ENCODE results near the gene HIGD2A.
"Not testable (repeated sequence)": the region's sequence is repeated elsewhere in the genome, so short reads cannot be mapped to it uniquely, and the experiment has no call there.

The HIGD2A gene

GRCh38 chr5:176407456-176408251 is 19.1 kb downstream of the HIGD2A start:
- H3K9ac ChIP-seq (ENCODE audit: low read length in 5 of 5), result no peak overlapping the region
- H3K4me1 ChIP-seq (ENCODE audit: control insufficient read depth in 5 of 5, insufficient read depth in 5 of 5, low read length in 5 of 5), result peaks cover 0 to 24% (median 20%) of the 10 kb centered on the region in 5 donors
- no peaks in the 10 kb centered on the region for H3K27me3 ChIP-seq (ENCODE audit: control insufficient read depth in 5 of 5, insufficient read depth in 4 of 5, low read length in 5 of 5)
- no peak overlapping the region for H3K4me3 ChIP-seq (ENCODE audit: low read depth in 1 of 5, low read length in 5 of 5)
- peaks cover 0 to 41% (median 26%) of the 10 kb centered on the region in 5 donors for H3K36me3 ChIP-seq (ENCODE audit: control insufficient read depth in 5 of 5, insufficient read depth in 5 of 5, low read length in 5 of 5)
- H3K9me3 ChIP-seq (ENCODE audit: control insufficient read depth in 5 of 5, low read length in 5 of 5), result no peaks in the 10 kb centered on the region
- peak overlapping the region; percentile 46 for H3K27ac ChIP-seq (ENCODE audit: low read depth, low read length)

GRCh38 chr5:176408252-176408573 is 19.7 kb downstream of the HIGD2A start:
- peaks cover 0 to 28% (median 24%) of the 10 kb centered on the region in 5 donors for H3K4me1 ChIP-seq (ENCODE audit: control insufficient read depth in 5 of 5, insufficient read depth in 5 of 5, low read length in 5 of 5)
- H3K36me3 ChIP-seq (ENCODE audit: control insufficient read depth in 5 of 5, insufficient read depth in 5 of 5, low read length in 5 of 5), result peaks cover 0 to 41% (median 26%) of the 10 kb centered on the region in 5 donors

GRCh38 chr5:176408590-176408989 is 20.0 kb downstream of the HIGD2A start:
- Histone ChIP-seq H3K9ac (ENCODE audit: low read length in 5 of 5) (no peak overlapping the region), H3K4me3 (ENCODE audit: low read depth in 1 of 5, low read length in 5 of 5) (no peak overlapping the region), H3K27me3 (ENCODE audit: control insufficient read depth in 5 of 5, insufficient read depth in 4 of 5, low read length in 5 of 5) (no peaks in the 10 kb centered on the region), H3K27ac (ENCODE audit: low read depth, low read length) (no peak overlapping the region), H3K36me3 (ENCODE audit: control insufficient read depth in 5 of 5, insufficient read depth in 5 of 5, low read length in 5 of 5) (peaks cover 0 to 41% (median 26%) of the 10 kb centered on the region in 5 donors), H3K9me3 (ENCODE audit: control insufficient read depth in 5 of 5, low read length in 5 of 5) (no peaks in the 10 kb centered on the region), H3K4me1 (ENCODE audit: control insufficient read depth in 5 of 5, insufficient read depth in 5 of 5, low read length in 5 of 5) (peaks cover 0 to 31% (median 28%) of the 10 kb centered on the region in 5 donors)

More at GRCh38 chr5:176408252-176408573, 19.7 kb downstream of the HIGD2A start:
- H3K27me3 ChIP-seq (ENCODE audit: control insufficient read depth in 5 of 5, insufficient read depth in 4 of 5, low read length in 5 of 5); H3K9me3 ChIP-seq (ENCODE audit: control insufficient read depth in 5 of 5, low read length in 5 of 5); H3K4me3 ChIP-seq (ENCODE audit: low read depth in 1 of 5, low read length in 5 of 5); H3K9ac ChIP-seq (ENCODE audit: low read length in 5 of 5): not testable (repeated sequence)
- H3K27ac ChIP-seq (ENCODE audit: low read depth, low read length), result peak overlapping the region; percentile 46

GRCh38 chr5:176409765-176410164 is 21.2 kb downstream of the HIGD2A start:
- no peaks in the 10 kb centered on the region for H3K9me3 ChIP-seq (ENCODE audit: control insufficient read depth in 5 of 5, low read length in 5 of 5)
- peaks cover 0 to 30% (median 26%) of the 10 kb centered on the region in 5 donors for H3K36me3 ChIP-seq (ENCODE audit: control insufficient read depth in 5 of 5, insufficient read depth in 5 of 5, low read length in 5 of 5)
- H3K9ac ChIP-seq (ENCODE audit: low read length in 5 of 5), result no peak overlapping the region
- H3K4me1 ChIP-seq (ENCODE audit: control insufficient read depth in 5 of 5, insufficient read depth in 5 of 5, low read length in 5 of 5), result peaks cover 2 to 43% (median 39%) of the 10 kb centered on the region in 5 donors
- H3K27ac ChIP-seq (ENCODE audit: low read depth, low read length), result no peak overlapping the region
- no peak overlapping the region for H3K4me3 ChIP-seq (ENCODE audit: low read depth in 1 of 5, low read length in 5 of 5)
- no peaks in the 10 kb centered on the region for H3K27me3 ChIP-seq (ENCODE audit: control insufficient read depth in 5 of 5, insufficient read depth in 4 of 5, low read length in 5 of 5)

GRCh38 chr5:176410486-176411180 is 22.1 kb downstream of the HIGD2A start:
- Histone ChIP-seq H3K36me3 (ENCODE audit: control insufficient read depth in 5 of 5, insufficient read depth in 5 of 5, low read length in 5 of 5) (peaks cover 0 to 27% (median 23%) of the 10 kb centered on the region in 5 donors), H3K27ac (ENCODE audit: low read depth, low read length) (no peak overlapping the region), H3K9me3 (ENCODE audit: control insufficient read depth in 5 of 5, low read length in 5 of 5) (no peaks in the 10 kb centered on the region), H3K27me3 (ENCODE audit: control insufficient read depth in 5 of 5, insufficient read depth in 4 of 5, low read length in 5 of 5) (no peaks in the 10 kb centered on the region), H3K4me1 (ENCODE audit: control insufficient read depth in 5 of 5, insufficient read depth in 5 of 5, low read length in 5 of 5) (peaks cover 5 to 52% (median 47%) of the 10 kb centered on the region in 5 donors), H3K9ac (ENCODE audit: low read length in 5 of 5) (no peak overlapping the region), H3K4me3 (ENCODE audit: low read depth in 1 of 5, low read length in 5 of 5) (no peak overlapping the region)

GRCh38 chr5:176412517-176413254 is 24.1 kb downstream of the HIGD2A start:
- H3K4me1 ChIP-seq (ENCODE audit: control insufficient read depth in 5 of 5, insufficient read depth in 5 of 5, low read length in 5 of 5), result peaks cover 8 to 53% (median 46%) of the 10 kb centered on the region in 5 donors
- H3K36me3 ChIP-seq (ENCODE audit: control insufficient read depth in 5 of 5, insufficient read depth in 5 of 5, low read length in 5 of 5), result peaks cover 0 to 8% (median 8%) of the 10 kb centered on the region in 5 donors
- H3K4me3 ChIP-seq (ENCODE audit: low read depth in 1 of 5, low read length in 5 of 5), result no peak overlapping the region
- H3K9ac ChIP-seq (ENCODE audit: low read length in 5 of 5), result peak overlapping the region in 2 of 5 donors; percentile 34 to 44
- H3K9me3 ChIP-seq (ENCODE audit: control insufficient read depth in 5 of 5, low read length in 5 of 5), result no peaks in the 10 kb centered on the region
- H3K27me3 ChIP-seq (ENCODE audit: control insufficient read depth in 5 of 5, insufficient read depth in 4 of 5, low read length in 5 of 5), result no peaks in the 10 kb centered on the region
- H3K27ac ChIP-seq (ENCODE audit: low read depth, low read length), result no peak overlapping the region

GRCh38 chr5:176413255-176413565 is 24.7 kb downstream of the HIGD2A start:
- H3K4me1 ChIP-seq (ENCODE audit: control insufficient read depth in 5 of 5, insufficient read depth in 5 of 5, low read length in 5 of 5), result peaks cover 8 to 49% (median 42%) of the 10 kb centered on the region in 5 donors
- no peaks in the 10 kb centered on the region for H3K9me3 ChIP-seq (ENCODE audit: control insufficient read depth in 5 of 5, low read length in 5 of 5)
- H3K4me3 ChIP-seq (ENCODE audit: low read depth in 1 of 5, low read length in 5 of 5), result no peak overlapping the region
- peak overlapping the region in 2 of 5 donors; percentile 34 to 44 for H3K9ac ChIP-seq (ENCODE audit: low read length in 5 of 5)
- no peaks in the 10 kb centered on the region for H3K27me3 ChIP-seq (ENCODE audit: control insufficient read depth in 5 of 5, insufficient read depth in 4 of 5, low read length in 5 of 5)
- H3K27ac ChIP-seq (ENCODE audit: low read depth, low read length), result no peak overlapping the region
- H3K36me3 ChIP-seq (ENCODE audit: control insufficient read depth in 5 of 5, insufficient read depth in 5 of 5, low read length in 5 of 5), result peaks cover 0 to 8% (median 6%) of the 10 kb centered on the region in 5 donors

GRCh38 chr5:176413709-176414191 is 25.2 kb downstream of the HIGD2A start:
- Histone ChIP-seq H3K9me3 (ENCODE audit: control insufficient read depth in 5 of 5, low read length in 5 of 5) (no peaks in the 10 kb centered on the region), H3K27me3 (ENCODE audit: control insufficient read depth in 5 of 5, insufficient read depth in 4 of 5, low read length in 5 of 5) (no peaks in the 10 kb centered on the region), H3K36me3 (ENCODE audit: control insufficient read depth in 5 of 5, insufficient read depth in 5 of 5, low read length in 5 of 5) (peaks cover 0 to 8% (median 5%) of the 10 kb centered on the region in 5 donors), H3K9ac (ENCODE audit: low read length in 5 of 5) (peak overlapping the region in 3 of 5 donors; percentile 7 to 48 (median 44)), H3K27ac (ENCODE audit: low read depth, low read length) (no peak overlapping the region), H3K4me3 (ENCODE audit: low read depth in 1 of 5, low read length in 5 of 5) (peak overlapping the region in 1 of 5 donors; percentile 9), H3K4me1 (ENCODE audit: control insufficient read depth in 5 of 5, insufficient read depth in 5 of 5, low read length in 5 of 5) (peaks cover 8 to 49% (median 42%) of the 10 kb centered on the region in 5 donors)

GRCh38 chr5:176414704-176415103 is 26.2 kb downstream of the HIGD2A start:
- H3K4me3 ChIP-seq (ENCODE audit: low read depth in 1 of 5, low read length in 5 of 5), result peak overlapping the region in 2 of 5 donors; percentile 83 to 88

More at GRCh38 chr5:176414704-176415103, 26.2 kb downstream of the HIGD2A start:
- H3K27me3 ChIP-seq (ENCODE audit: control insufficient read depth in 5 of 5, insufficient read depth in 4 of 5, low read length in 5 of 5), result no peaks in the 10 kb centered on the region
- H3K9ac ChIP-seq (ENCODE audit: low read length in 5 of 5), result peak overlapping the region in 4 of 5 donors; percentile 26 to 97 (median 74)
- peaks cover 0 to 6% (median 4%) of the 10 kb centered on the region in 5 donors for H3K36me3 ChIP-seq (ENCODE audit: control insufficient read depth in 5 of 5, insufficient read depth in 5 of 5, low read length in 5 of 5)
- H3K4me1 ChIP-seq (ENCODE audit: control insufficient read depth in 5 of 5, insufficient read depth in 5 of 5, low read length in 5 of 5), result peaks cover 8 to 49% (median 42%) of the 10 kb centered on the region in 5 donors
- H3K27ac ChIP-seq (ENCODE audit: low read depth, low read length), result no peak overlapping the region
- H3K9me3 ChIP-seq (ENCODE audit: control insufficient read depth in 5 of 5, low read length in 5 of 5), result no peaks in the 10 kb centered on the region

Measured in subcutaneous abdominal adipose tissue (tissue), 5 donors.